Caco-2 (cell line): ENCODE results near the gene CDKN2B. TPM values are rescaled to one million over a fixed set of nuclear protein-coding genes. Genes with fewer than 3 reads are reported as not detected.

Source experiments
- BruUV-seq: library from RNA; stranded (reverse); fragments of 400-500 nt; replicated peaks from 2 replicates; lab custom pipeline; 2021; lab: Mats Ljungman, UMichigan
- CTCF ChIA-PET: fragments of 300-600 bp; sonication (Branson Sonifier 250); formaldehyde crosslinking; loops from one replicate; lab custom pipeline; 2022; ENCODE audit warnings: antibody characterized with exemption; lab: Charles Lee
- POLR2A ChIA-PET: fragments of 300-600 bp; sonication (Branson Sonifier 250); formaldehyde crosslinking; loops from one replicate; lab custom pipeline; 2022; ENCODE audit warnings: antibody characterized with exemption; lab: Charles Lee
- DNase-seq, 2 experiments: peaks; one replicate each; pipeline versions ENCODE4 v3.0.0 to v3.0.0-alpha.2; 2020 to 2022
- H3K27me3 ChIP-seq: replicated peaks from 2 replicates; pipeline ENCODE4 v1.6.0; 2011; ENCODE audit warnings: low read length; ENCODE audit not compliant: control insufficient read depth, insufficient read depth
- H3K36me3 ChIP-seq: 2 replicates; pipeline ENCODE4 v1.5.1; 2011; ENCODE audit warnings: low read length; ENCODE audit not compliant: control insufficient read depth, insufficient read depth
- H3K4me1 ChIP-seq: fragments of 250-450 bp; sonication (Bioruptor Pico); 2 replicates; pipeline ENCODE4 v1.5.1; 2020; ENCODE audit warnings: mild to moderate bottlenecking
- H3K4me3 ChIP-seq: 2 replicates; pipeline ENCODE4 v1.5.1; 2011; ENCODE audit warnings: low read depth, mild to moderate bottlenecking, control low read depth, low read length
- H3K9me3 ChIP-seq: fragments of 250-450 bp; sonication (Bioruptor Pico); 2 replicates; pipeline ENCODE4 v1.5.1; 2020; ENCODE audit warnings: mild to moderate bottlenecking, moderate library complexity
- H3K27ac Mint-ChIP-seq: one replicate; pipeline ENCODE4 v1.8.0; 2022; ENCODE audit warnings: mixed read lengths; ENCODE audit not compliant: unreplicated experiment
- H3K27me3 Mint-ChIP-seq: one replicate; pipeline ENCODE4 v1.8.0; 2022; ENCODE audit warnings: mixed read lengths; ENCODE audit not compliant: insufficient read depth, unreplicated experiment
- H3K36me3 Mint-ChIP-seq: one replicate; pipeline ENCODE4 v1.8.0; 2022; ENCODE audit warnings: mild to moderate bottlenecking, mixed read lengths; ENCODE audit not compliant: insufficient read depth, unreplicated experiment
- H3K4me1 Mint-ChIP-seq: one replicate; pipeline ENCODE4 v1.8.0; 2022; ENCODE audit warnings: low read depth, mixed read lengths; ENCODE audit not compliant: unreplicated experiment
- H3K4me3 Mint-ChIP-seq: one replicate; pipeline ENCODE4 v1.8.0; 2022; ENCODE audit warnings: mild to moderate bottlenecking, moderate library complexity, mixed read lengths; ENCODE audit not compliant: unreplicated experiment
- H3K9me3 Mint-ChIP-seq: one replicate; pipeline ENCODE4 v1.8.0; 2022; ENCODE audit warnings: mixed read lengths; ENCODE audit not compliant: unreplicated experiment
- intact Hi-C: fragments of 100-400 bp; cut with micrococcal nuclease; formaldehyde crosslinking; loops from one replicate; pipeline ENCODE4 v1.10.0; 2022; ENCODE audit not compliant: unreplicated experiment
- total RNA-seq: library from RNA; stranded (reverse); gene quantifications from 2 replicates; pipeline ENCODE4 v1.2.3, GENCODE V29; 2022
- TF ChIP-seq, protein P1 (sequence below), 2 experiments: fragments of 200-600 bp in 1 of 2; IDR thresholded peaks; 1 replicate in 1 of 2; 2 replicates in 1 of 2; pipeline versions ENCODE4 v1.5.1 to v1.8.0; 2011 to 2022; ENCODE audit warnings: antibody characterized with exemption in 1 of 2, control low read depth in 1 of 2, inconsistent platforms in 1 of 2, low read depth in 1 of 2, low read length in 1 of 2, mild to moderate bottlenecking in 1 of 2, moderate library complexity in 1 of 2; ENCODE audit not compliant: insufficient read depth in 1 of 2, severe bottlenecking in 1 of 2, unreplicated experiment in 1 of 2

CDKN2B gene
- total RNA-seq, 1 experiment from 2014 or later: 7.6 TPM

GRCh38 chr9:22055090-22055489, 46.0 kb upstream of the CDKN2B start:
- H3K27me3 ChIP-seq: no peaks in the 10 kb centered on the region
- BruUV-seq: no TSS peak
- H3K4me1 ChIP-seq: no peaks in the 10 kb centered on the region
- H3K4me3 ChIP-seq: no peak overlapping the region
- DNase-seq: no peak
- no peaks in the 10 kb centered on the region for H3K36me3 ChIP-seq
- Mint-ChIP-seq H3K9me3 (no peaks in the 10 kb centered on the region), H3K36me3 (no peaks in the 10 kb centered on the region), H3K4me3 (no peak overlapping the region), H3K4me1 (no peaks in the 10 kb centered on the region), H3K27ac (no peak overlapping the region), H3K27me3 (no peaks in the 10 kb centered on the region)
- POLR2A ChIA-PET: no interaction called here
- intact Hi-C loops: no loop called here
- TF ChIP-seq, protein P1, sequence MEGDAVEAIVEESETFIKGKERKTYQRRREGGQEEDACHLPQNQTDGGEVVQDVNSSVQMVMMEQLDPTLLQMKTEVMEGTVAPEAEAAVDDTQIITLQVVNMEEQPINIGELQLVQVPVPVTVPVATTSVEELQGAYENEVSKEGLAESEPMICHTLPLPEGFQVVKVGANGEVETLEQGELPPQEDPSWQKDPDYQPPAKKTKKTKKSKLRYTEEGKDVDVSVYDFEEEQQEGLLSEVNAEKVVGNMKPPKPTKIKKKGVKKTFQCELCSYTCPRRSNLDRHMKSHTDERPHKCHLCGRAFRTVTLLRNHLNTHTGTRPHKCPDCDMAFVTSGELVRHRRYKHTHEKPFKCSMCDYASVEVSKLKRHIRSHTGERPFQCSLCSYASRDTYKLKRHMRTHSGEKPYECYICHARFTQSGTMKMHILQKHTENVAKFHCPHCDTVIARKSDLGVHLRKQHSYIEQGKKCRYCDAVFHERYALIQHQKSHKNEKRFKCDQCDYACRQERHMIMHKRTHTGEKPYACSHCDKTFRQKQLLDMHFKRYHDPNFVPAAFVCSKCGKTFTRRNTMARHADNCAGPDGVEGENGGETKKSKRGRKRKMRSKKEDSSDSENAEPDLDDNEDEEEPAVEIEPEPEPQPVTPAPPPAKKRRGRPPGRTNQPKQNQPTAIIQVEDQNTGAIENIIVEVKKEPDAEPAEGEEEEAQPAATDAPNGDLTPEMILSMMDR (IDR thresholded peaks at IDR 0.05; ENCODE audit: insufficient read depth in 1 of 2, low read depth in 1 of 2, low read length in 1 of 2, severe bottlenecking in 1 of 2, unreplicated experiment in 1 of 2): no peak
- CTCF ChIA-PET: no interaction called here
- no peaks in the 10 kb centered on the region for H3K9me3 ChIP-seq

DNA sequence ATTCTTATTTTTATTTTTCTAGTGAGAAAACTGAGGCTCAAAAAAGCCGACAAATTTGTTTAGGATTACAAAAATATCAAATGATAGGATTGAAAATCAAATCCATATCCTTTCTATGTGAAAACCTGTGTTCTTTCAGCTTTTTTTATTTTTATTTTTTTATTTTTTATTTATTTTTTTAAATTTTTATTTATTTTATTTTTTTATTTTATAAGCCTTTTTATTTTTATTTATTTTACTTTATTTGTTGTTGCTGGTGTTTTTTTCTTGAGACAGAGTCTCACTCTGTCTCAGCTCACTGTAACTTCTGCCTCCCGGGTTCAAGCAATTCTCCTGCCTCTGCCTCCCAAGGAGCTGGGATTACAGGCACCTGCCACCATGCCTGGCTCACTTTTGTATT, 45.4 kb upstream of the CDKN2B start:
- no peaks in the 10 kb centered on the region for H3K4me1 ChIP-seq
- POLR2A ChIA-PET: no interaction called here

DNA sequence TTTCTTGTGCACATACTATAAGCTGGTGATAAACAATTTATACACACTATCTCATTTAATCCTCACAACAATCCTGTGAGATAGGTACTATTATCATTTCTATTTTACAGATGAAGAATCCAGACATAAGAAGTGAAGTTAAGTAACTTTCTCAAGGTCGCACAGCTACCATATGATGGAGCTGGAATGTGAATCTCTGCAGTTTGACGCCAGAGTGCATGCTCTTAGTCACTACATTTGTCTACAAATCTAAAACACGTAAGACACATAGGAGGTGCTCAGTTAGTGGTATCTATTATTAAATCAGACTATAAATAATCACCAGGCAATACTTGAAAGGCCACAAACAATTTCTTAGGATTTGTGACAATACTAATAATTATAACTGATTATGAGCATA, 45.0 kb upstream of the CDKN2B start:
- Histone ChIP-seq H3K4me1 (no peaks in the 10 kb centered on the region), H3K27me3 (no peaks in the 10 kb centered on the region), H3K36me3 (no peaks in the 10 kb centered on the region), H3K9me3 (no peaks in the 10 kb centered on the region), H3K4me3 (no peak overlapping the region)
- POLR2A ChIA-PET: no interaction called here
- BruUV-seq: no TSS peak
- DNase-seq: no peak
- Mint-ChIP-seq H3K4me1 (no peaks in the 10 kb centered on the region), H3K4me3 (no peak overlapping the region), H3K27ac (no peak overlapping the region), H3K9me3 (no peaks in the 10 kb centered on the region), H3K27me3 (no peaks in the 10 kb centered on the region), H3K36me3 (no peaks in the 10 kb centered on the region)
- CTCF ChIA-PET: no interaction called here
- TF ChIP-seq, protein P1 (IDR thresholded peaks at IDR 0.05; ENCODE audit: insufficient read depth in 1 of 2, low read depth in 1 of 2, low read length in 1 of 2, severe bottlenecking in 1 of 2, unreplicated experiment in 1 of 2): no peak
- intact Hi-C loops: no loop called here

More for the DNA sequence above, 45.4 kb upstream of the CDKN2B start:
- Histone ChIP-seq H3K27me3 (no peaks in the 10 kb centered on the region), H3K36me3 (no peaks in the 10 kb centered on the region), H3K4me3 (no peak overlapping the region), H3K9me3 (no peaks in the 10 kb centered on the region)
- Mint-ChIP-seq H3K36me3 (no peaks in the 10 kb centered on the region), H3K27me3 (no peaks in the 10 kb centered on the region), H3K9me3 (no peaks in the 10 kb centered on the region), H3K4me1 (no peaks in the 10 kb centered on the region), H3K27ac (no peak overlapping the region), H3K4me3 (no peak overlapping the region)
- CTCF ChIA-PET: no interaction called here
- intact Hi-C loops: no loop called here
- TF ChIP-seq, protein P1 (IDR thresholded peaks at IDR 0.05; ENCODE audit: insufficient read depth in 1 of 2, low read depth in 1 of 2, low read length in 1 of 2, severe bottlenecking in 1 of 2, unreplicated experiment in 1 of 2): no peak
- BruUV-seq: no TSS peak
- DNase-seq: no peak
